Stimulated activated CD4-positive, alpha-beta T cell treated with anti-CD3 and anti-CD28 coated beads, Interleukin-4, amount 100 ng/mL, for 48 hours (primary cell): Measurements from ENCODE around the gene GLT6D1.
"Not testable (repeated sequence)": the region's sequence is repeated elsewhere in the genome, so short reads cannot be mapped to it uniquely, and the experiment has no call there.

Source experiments
- DNase-seq, 2 donors: peaks; one replicate each; pipeline ENCODE4 v3.0.0-alpha.2; 2020; ENCODE audit warnings: low read depth in 2 of 2

The GLT6D1 gene

GRCh38 chr9:135664801-135665794 lies 25.8 kb upstream of the GLT6D1 start:
- no peak for DNase-seq

GRCh38 chr9:135664266-135664665 lies 24.9 kb upstream of the GLT6D1 start:
- DNase-seq = no peak

- no peak for DNase-seq
Observed at GRCh38 chr9:135663857-135664256, 24.5 kb upstream of the GLT6D1 start.

DNA sequence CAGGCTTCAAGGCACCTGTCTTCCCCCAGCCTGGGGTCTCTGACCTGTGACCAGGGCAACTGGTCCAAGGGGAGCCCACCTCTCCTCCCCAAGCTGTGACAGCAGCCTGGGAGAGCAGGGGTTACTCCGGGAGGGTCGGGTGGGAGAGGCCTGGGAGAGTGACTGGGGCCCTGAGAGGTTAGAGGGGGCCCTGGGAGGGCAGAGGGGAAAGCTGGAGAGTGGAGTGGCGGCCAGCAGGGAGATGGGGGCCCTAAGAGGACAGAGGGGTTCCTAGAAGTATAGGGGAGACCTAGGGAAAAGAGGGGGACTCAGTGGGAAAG lies 24.1 kb upstream of the GLT6D1 start:
- DNase-seq = no peak

DNA sequence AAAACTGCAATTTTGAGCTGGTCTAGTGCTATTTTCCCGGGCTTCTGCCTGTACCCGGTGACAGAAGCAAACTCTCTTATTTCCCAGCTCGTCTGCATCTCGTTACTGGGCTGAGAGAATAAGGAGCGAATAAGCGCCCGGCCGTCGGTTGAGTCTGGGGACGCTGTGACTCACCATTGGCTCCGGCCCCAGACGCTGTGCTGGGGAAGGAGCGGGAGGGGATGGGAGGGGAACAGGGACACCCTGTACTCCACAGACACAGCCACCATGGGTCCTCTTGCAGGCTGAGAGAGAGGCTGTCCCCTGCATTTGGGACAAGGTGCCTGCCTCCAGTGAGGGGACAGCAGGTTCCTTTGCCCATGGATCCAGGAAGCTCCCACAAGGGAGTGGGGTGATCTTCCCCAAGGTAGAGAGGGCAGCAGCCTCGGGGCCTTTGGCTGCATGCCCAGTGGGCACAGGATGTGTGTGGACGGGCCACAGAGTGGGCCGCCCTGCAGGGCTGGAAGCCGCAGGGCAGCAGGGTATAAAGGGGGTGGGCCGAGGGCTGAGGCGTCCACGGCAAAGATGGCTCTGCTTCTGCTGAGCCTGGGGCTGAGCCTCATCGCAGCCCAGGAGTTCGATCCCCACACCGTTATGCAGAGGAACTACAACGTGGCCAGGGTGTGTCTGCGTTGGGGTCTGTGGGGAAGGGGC lies 23.6 kb upstream of the GLT6D1 start, which contains the start of gene LCN9:
Gene LCN9, plus strand, starts transcription at position 552 of the 693 bp plus-strand sequence. Its CDS starts 13 bp downstream, at position 565.
- DNase-seq = no peak

DNA sequence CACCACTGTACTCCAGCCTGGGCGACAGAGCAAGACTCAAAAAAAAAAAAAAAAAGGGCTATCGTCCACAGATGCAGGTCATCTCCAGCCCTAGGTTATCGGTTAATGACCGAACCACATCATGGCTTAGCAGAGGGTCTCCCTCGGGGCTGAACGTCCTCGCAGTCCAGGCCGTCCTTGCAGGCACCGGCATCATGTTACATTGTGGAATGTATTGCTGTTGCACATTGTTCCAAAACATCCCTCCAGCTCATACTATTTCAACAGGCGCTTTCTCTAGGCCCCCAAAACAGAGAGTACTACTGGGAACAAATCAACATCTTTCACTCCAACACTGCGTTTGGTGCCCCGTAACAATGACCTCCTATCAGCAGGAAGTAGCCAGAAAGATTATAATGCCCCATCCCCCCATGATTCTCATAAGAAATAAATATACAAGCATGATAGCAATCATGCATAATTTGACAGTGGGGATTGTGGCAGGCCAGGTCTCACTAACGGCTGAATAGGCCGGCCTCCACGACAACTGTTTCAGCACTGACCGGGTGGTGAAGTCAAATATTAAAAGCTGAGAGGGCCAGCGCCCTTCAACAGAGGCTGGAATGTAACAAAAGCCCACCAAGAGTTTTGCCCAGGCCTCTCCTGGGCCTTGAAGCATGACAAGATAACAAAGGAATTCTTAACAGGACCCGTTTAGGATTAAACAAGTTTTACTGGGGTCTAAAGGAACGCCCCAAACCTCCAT lies 22.6 kb upstream of the GLT6D1 start:
- no peak for DNase-seq

- DNase-seq = no peak
Observed at GRCh38 chr9:135660407-135660806, 21.1 kb upstream of the GLT6D1 start.

- no peak for DNase-seq
Observed at GRCh38 chr9:135659252-135659651, 19.9 kb upstream of the GLT6D1 start.

DNA sequence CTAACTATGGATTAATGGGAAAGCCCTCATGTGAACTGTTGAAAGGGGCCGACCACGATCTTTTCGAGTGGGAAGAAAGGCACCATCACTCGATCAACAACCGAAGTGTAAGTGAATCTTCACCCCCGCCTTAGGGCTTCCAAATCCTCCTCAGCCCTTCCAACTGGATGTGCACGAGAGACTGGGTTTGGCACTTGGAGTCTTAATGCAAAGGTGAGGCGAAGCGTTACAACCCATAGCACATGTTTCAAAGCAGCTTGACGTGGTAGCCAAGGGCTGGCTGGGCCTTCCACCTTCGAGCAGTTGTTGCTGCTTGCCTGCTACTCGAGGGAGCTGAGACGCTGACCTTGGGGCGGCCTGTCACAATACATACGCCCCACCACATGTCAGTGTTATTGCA lies 18.1 kb upstream of the GLT6D1 start:
- DNase-seq = no peak

DNA sequence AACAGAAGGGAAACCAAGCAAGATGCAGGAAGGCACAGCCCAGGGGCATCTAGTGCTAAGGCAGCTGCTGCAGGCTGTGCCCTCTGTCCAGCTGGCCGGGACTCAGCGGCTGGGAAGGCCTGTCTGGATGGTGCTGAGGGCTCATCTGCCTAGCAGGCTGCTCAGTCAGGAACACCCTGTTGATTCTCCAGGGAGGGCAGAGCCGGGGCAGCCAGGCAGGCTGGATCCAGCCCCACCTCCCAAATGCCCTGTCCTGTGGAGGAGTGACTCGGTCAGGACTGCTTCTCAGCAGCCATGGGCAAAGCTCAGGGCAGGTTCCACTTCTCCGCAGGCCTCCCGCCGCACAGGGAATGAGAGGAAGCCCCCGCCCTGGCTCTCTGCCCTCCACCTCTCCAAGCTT lies 16.0 kb upstream of the GLT6D1 start:
- DNase-seq = no peak

DNA sequence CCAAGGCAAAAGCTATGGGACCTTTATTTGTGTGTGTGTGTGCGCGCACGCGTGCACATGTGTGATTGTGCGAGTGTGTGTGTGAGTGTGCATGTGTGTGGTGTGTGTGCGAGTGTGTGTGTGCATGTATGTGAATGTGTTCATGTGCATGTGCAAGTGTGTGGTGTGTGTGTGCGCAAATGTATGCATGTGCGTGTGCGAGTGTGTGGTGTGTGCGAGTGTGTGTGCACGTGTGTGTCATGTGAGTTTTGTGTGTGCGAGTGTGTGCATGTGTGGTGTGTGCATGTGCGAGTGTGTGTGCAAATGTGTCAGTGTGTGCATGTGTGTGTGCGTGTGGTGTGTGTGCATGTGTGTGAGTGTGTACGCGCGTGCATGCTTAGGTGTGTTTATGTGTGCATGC lies 11.1 kb upstream of the GLT6D1 start:
- no peak for DNase-seq

- DNase-seq = no peak
Observed at GRCh38 chr9:135649508-135649907, 10.2 kb upstream of the GLT6D1 start.

DNA sequence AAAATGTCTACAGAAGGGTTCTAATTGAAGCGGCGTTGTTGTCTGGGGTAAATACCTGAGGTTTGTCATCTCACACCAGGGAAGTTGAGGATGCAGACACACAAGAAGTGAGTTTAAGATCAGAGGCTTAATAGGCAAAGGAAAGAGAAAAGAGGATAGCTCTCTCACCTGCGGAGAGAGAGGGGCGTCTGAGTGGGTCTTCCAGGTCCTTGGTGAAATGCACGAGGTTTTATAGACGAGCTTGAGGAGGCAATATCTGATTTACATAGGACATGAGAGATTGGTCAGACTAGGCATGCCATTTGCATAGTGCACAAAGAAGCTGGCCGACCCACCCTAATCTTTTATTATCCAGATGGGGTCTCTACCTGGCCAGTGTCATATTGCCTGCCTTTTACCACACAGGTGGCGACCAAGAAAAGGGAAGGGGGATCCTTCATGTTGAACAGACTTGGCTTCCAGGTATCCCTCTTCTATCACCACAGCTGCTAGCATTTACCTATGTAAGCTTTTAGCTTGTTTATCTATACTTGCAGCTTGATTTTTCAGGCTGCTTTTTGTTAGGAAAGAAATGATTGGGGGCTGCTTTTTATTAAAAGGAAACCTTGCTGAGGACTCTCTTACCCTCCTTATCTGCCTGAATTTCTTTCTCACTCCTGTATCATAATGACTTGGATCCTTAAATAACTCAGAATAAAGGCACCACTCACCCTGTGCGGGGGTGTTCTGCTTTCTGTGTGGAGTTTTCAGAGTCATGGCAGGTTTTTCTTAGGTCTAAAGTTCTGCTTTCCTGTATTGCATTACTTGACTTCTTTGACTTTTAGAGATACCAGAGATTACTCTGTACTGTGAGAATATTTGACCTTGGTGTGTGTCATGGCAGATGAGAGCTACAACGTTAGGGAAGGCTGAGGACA lies 9.4 kb upstream of the GLT6D1 start:
- DNase-seq = no peak

GRCh38 chr9:135647884-135648283 lies 8.5 kb upstream of the GLT6D1 start:
- no peak for DNase-seq

DNA sequence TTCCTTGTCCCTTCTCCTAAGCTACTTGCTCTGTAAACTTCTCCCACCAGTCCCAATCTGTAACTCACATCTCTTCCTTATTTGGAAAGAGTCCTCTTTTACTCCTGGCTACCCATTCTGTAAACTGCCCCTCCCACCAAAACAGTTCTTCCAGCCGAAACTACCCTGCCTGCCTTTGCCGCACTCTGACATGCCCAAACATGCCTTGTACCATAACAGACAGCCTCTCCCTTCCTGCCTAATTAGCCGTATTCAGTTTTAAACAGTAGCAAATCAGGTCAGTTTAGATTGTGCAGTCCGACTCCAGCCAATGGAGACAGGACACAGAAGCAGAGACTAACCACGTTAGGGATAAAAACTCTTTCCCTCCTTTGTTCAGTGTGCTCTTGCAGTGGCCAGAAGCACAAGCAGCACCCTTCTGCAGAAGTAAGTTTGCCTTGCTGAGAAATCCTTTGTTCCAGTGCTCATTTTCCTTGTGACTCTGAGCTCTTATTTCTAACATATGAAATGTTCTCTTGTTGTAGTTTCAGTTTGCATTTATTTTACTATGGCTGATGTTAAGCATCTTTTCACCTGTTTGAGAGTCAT lies 5.4 kb upstream of the GLT6D1 start:
- no peak for DNase-seq

- no peak for DNase-seq
Observed at GRCh38 chr9:135641745-135642144, 2.4 kb upstream of the GLT6D1 start.

- DNase-seq = no peak
Observed at GRCh38 chr9:135641047-135641446, 1.7 kb upstream of the GLT6D1 start.

GRCh38 chr9:135636930-135637530 lies 2.3 kb downstream of the GLT6D1 start:
- DNase-seq = not testable (repeated sequence)

- no peak for DNase-seq
Observed at GRCh38 chr9:135632841-135633240, 6.5 kb downstream of the GLT6D1 start.

DNA sequence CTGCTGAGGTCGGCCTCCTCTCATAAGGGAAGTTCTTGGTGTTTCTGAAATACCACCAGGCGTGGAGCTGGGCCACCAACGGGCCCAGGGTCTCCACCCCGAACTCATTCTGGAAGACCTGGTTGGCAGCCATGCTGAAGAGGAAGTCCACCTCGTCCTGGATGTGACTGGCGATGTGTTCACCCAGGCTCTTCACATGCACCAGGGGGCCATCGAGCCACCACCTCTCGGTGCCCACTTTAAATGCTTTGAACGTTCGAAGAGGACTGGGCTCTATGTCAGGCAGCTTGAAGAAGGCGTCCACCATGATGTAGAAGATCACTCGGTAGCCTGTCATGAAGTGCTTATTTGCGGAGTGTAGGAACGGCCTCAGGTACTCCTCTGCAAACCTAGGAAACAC lies 15.1 kb downstream of the GLT6D1 start:
- no peak for DNase-seq
